ENCODE results near the gene AGMO.

DNA sequence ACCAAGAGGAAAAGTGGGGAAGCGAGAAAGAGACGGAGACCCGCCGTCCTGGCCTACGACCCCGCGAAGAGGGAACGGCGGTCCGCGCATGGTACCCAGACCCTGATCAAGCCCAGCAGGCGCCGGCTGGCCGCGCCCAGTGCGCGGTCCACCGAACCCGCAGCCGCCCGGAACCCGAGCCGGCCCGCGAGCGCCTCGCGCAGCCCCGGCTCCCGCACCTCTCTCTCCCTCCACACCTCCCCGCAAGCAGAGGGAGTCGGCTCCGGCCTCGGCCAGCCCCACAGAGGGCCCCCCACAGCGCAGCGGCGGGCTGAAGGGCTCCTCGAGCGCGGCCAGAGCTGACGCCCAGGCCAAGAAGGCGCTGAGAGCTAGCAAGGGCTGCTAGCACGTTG lies 164.7 kb downstream of the AGMO start:
- TF ChIP-seq, protein P1, sequence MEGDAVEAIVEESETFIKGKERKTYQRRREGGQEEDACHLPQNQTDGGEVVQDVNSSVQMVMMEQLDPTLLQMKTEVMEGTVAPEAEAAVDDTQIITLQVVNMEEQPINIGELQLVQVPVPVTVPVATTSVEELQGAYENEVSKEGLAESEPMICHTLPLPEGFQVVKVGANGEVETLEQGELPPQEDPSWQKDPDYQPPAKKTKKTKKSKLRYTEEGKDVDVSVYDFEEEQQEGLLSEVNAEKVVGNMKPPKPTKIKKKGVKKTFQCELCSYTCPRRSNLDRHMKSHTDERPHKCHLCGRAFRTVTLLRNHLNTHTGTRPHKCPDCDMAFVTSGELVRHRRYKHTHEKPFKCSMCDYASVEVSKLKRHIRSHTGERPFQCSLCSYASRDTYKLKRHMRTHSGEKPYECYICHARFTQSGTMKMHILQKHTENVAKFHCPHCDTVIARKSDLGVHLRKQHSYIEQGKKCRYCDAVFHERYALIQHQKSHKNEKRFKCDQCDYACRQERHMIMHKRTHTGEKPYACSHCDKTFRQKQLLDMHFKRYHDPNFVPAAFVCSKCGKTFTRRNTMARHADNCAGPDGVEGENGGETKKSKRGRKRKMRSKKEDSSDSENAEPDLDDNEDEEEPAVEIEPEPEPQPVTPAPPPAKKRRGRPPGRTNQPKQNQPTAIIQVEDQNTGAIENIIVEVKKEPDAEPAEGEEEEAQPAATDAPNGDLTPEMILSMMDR (conservative IDR thresholded peaks at IDR 0.05; ENCODE audit: low read depth in 2 of 2): no peak
- no peak for TF ChIP-seq EZH2phosphoT487 (IDR thresholded peaks at IDR 0.05; ENCODE audit: unreplicated experiment)
- no peak for TF ChIP-seq POLR2AphosphoS5 (IDR thresholded peaks at IDR 0.05; ENCODE audit: low read depth)
- TF ChIP-seq EZH2 (IDR thresholded peaks at IDR 0.05; ENCODE audit: low read depth, unreplicated experiment): no peak
- TF ChIP-seq STAT1 (IDR thresholded peaks at IDR 0.05; ENCODE audit: unreplicated experiment): no peak
- TF ChIP-seq, protein P2, sequence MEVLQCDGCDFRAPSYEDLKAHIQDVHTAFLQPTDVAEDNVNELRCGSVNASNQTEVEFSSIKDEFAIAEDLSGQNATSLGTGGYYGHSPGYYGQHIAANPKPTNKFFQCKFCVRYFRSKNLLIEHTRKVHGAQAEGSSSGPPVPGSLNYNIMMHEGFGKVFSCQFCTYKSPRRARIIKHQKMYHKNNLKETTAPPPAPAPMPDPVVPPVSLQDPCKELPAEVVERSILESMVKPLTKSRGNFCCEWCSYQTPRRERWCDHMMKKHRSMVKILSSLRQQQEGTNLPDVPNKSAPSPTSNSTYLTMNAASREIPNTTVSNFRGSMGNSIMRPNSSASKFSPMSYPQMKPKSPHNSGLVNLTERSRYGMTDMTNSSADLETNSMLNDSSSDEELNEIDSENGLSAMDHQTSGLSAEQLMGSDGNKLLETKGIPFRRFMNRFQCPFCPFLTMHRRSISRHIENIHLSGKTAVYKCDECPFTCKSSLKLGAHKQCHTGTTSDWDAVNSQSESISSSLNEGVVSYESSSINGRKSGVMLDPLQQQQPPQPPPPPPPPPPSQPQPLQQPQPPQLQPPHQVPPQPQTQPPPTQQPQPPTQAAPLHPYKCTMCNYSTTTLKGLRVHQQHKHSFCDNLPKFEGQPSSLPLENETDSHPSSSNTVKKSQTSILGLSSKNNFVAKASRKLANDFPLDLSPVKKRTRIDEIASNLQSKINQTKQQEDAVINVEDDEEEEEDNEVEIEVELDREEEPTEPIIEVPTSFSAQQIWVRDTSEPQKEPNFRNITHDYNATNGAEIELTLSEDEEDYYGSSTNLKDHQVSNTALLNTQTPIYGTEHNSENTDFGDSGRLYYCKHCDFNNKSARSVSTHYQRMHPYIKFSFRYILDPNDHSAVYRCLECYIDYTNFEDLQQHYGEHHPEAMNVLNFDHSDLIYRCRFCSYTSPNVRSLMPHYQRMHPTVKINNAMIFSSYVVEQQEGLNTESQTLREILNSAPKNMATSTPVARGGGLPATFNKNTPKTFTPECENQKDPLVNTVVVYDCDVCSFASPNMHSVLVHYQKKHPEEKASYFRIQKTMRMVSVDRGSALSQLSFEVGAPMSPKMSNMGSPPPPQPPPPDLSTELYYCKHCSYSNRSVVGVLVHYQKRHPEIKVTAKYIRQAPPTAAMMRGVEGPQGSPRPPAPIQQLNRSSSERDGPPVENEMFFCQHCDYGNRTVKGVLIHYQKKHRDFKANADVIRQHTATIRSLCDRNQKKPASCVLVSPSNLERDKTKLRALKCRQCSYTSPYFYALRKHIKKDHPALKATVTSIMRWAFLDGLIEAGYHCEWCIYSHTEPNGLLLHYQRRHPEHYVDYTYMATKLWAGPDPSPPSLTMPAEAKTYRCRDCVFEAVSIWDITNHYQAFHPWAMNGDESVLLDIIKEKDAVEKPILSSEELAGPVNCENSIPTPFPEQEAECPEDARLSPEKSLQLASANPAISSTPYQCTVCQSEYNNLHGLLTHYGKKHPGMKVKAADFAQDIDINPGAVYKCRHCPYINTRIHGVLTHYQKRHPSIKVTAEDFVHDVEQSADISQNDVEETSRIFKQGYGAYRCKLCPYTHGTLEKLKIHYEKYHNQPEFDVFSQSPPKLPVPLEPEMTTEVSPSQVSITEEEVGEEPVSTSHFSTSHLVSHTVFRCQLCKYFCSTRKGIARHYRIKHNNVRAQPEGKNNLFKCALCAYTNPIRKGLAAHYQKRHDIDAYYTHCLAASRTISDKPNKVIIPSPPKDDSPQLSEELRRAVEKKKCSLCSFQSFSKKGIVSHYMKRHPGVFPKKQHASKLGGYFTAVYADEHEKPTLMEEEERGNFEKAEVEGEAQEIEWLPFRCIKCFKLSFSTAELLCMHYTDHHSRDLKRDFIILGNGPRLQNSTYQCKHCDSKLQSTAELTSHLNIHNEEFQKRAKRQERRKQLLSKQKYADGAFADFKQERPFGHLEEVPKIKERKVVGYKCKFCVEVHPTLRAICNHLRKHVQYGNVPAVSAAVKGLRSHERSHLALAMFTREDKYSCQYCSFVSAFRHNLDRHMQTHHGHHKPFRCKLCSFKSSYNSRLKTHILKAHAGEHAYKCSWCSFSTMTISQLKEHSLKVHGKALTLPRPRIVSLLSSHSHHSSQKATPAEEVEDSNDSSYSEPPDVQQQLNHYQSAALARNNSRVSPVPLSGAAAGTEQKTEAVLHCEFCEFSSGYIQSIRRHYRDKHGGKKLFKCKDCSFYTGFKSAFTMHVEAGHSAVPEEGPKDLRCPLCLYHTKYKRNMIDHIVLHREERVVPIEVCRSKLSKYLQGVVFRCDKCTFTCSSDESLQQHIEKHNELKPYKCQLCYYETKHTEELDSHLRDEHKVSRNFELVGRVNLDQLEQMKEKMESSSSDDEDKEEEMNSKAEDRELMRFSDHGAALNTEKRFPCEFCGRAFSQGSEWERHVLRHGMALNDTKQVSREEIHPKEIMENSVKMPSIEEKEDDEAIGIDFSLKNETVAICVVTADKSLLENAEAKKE (CRISPR knock-in tag; IDR thresholded peaks at IDR 0.05): no peak
- no peak for TF ChIP-seq CREB1 (CRISPR knock-in tag; IDR thresholded peaks at IDR 0.05; ENCODE audit: low read depth)
- TF ChIP-seq, protein P3, sequence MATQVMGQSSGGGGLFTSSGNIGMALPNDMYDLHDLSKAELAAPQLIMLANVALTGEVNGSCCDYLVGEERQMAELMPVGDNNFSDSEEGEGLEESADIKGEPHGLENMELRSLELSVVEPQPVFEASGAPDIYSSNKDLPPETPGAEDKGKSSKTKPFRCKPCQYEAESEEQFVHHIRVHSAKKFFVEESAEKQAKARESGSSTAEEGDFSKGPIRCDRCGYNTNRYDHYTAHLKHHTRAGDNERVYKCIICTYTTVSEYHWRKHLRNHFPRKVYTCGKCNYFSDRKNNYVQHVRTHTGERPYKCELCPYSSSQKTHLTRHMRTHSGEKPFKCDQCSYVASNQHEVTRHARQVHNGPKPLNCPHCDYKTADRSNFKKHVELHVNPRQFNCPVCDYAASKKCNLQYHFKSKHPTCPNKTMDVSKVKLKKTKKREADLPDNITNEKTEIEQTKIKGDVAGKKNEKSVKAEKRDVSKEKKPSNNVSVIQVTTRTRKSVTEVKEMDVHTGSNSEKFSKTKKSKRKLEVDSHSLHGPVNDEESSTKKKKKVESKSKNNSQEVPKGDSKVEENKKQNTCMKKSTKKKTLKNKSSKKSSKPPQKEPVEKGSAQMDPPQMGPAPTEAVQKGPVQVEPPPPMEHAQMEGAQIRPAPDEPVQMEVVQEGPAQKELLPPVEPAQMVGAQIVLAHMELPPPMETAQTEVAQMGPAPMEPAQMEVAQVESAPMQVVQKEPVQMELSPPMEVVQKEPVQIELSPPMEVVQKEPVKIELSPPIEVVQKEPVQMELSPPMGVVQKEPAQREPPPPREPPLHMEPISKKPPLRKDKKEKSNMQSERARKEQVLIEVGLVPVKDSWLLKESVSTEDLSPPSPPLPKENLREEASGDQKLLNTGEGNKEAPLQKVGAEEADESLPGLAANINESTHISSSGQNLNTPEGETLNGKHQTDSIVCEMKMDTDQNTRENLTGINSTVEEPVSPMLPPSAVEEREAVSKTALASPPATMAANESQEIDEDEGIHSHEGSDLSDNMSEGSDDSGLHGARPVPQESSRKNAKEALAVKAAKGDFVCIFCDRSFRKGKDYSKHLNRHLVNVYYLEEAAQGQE (IDR thresholded peaks at IDR 0.05; ENCODE audit: unreplicated experiment): no peak
- TF ChIP-seq ZNF331 (CRISPR knock-in tag; IDR thresholded peaks at IDR 0.05; ENCODE audit: low read depth): no peak
